Liver (tissue), 3 donors: ENCODE results near the gene PNLIPRP2.

Experiments used
- ATF3 ChIP-seq: IDR thresholded peaks from 2 replicates; pipeline ENCODE4 v1.6.1; 2016; ENCODE audit warnings: antibody characterized with exemption
- CTCF ChIP-seq: fragments of 150-350 bp; IDR thresholded peaks from 2 replicates; pipeline ENCODE4 v1.5.1; 2017; ENCODE audit warnings: improper control_type of control experiment, low read depth, low read length; ENCODE audit not compliant: missing input control
- GABPA ChIP-seq, 2 donors: IDR thresholded peaks in 1 of 2; conservative IDR thresholded peaks in 1 of 2; 2 replicates each; pipeline ENCODE4 v1.6.1; 2016; ENCODE audit warnings: antibody characterized with exemption in 2 of 2, mild to moderate bottlenecking in 1 of 2, moderate library complexity in 1 of 2
- HNF4A ChIP-seq, 2 donors: conservative IDR thresholded peaks; 2 replicates each; pipeline ENCODE4 v1.6.1; 2016; ENCODE audit warnings: antibody characterized with exemption in 2 of 2, mild to moderate bottlenecking in 2 of 2
- JUND ChIP-seq, 2 donors: IDR thresholded peaks; 2 replicates each; pipeline ENCODE4 v1.6.1; 2016; ENCODE audit warnings: antibody characterized with exemption in 2 of 2
- MAX ChIP-seq: IDR thresholded peaks from 2 replicates; pipeline ENCODE4 v1.6.1; 2016; ENCODE audit warnings: antibody characterized with exemption
- RAD21 ChIP-seq, 2 donors: IDR thresholded peaks; 2 replicates each; pipeline ENCODE4 v1.6.1; 2016; ENCODE audit warnings: antibody characterized with exemption in 2 of 2, mild to moderate bottlenecking in 2 of 2
- REST ChIP-seq: IDR thresholded peaks from 2 replicates; pipeline ENCODE4 v1.6.1; 2016; ENCODE audit warnings: antibody characterized with exemption, mild to moderate bottlenecking
- RXRA ChIP-seq, 2 donors: IDR thresholded peaks; 2 replicates each; pipeline ENCODE4 v1.6.1; 2017 to 2018; ENCODE audit warnings: antibody characterized with exemption in 2 of 2, mild to moderate bottlenecking in 1 of 2
- SP1 ChIP-seq: IDR thresholded peaks from 2 replicates; pipeline ENCODE4 v1.6.1; 2018; ENCODE audit warnings: antibody characterized with exemption, mild to moderate bottlenecking
- TAF1 ChIP-seq: conservative IDR thresholded peaks from 2 replicates; pipeline ENCODE4 v1.6.1; 2016; ENCODE audit warnings: antibody characterized with exemption, mild to moderate bottlenecking
- ZBTB33 ChIP-seq: IDR thresholded peaks from 2 replicates; pipeline ENCODE4 v1.6.1; 2016; ENCODE audit warnings: antibody characterized with exemption
- donor health status: healthy.
- donor health status: healthy.

GRCh38 chr10:116612107-116612769 lies 8.5 kb upstream of the PNLIPRP2 start:
- no peak for TF ChIP-seq CTCF
- TF ChIP-seq RAD21 (IDR thresholded peaks at IDR 0.05) = no peak
- no peak for TF ChIP-seq ZBTB33
- no peak for TF ChIP-seq ATF3
- no peak for TF ChIP-seq MAX
- no peak for TF ChIP-seq TAF1
- no peak for TF ChIP-seq HNF4A (conservative IDR thresholded peaks at IDR 0.05)
- TF ChIP-seq RXRA (IDR thresholded peaks at IDR 0.05) = no peak
- no peak for TF ChIP-seq REST
- TF ChIP-seq GABPA (IDR thresholded peaks at IDR 0.05 in 1 of 2, conservative IDR thresholded peaks at IDR 0.05 in 1 of 2) = no peak
- TF ChIP-seq SP1 = no peak
- no peak for TF ChIP-seq JUND (IDR thresholded peaks at IDR 0.05)
